Activated naive CD8-positive, alpha-beta T cell (primary cell): Measurements from ENCODE around the gene ACCS.

Source experiments
- H3K27ac Mint-ChIP-seq: one replicate; pipeline ENCODE4 v1.8.0; 2021; ENCODE audit warnings: mixed read lengths
- H3K27me3 Mint-ChIP-seq: one replicate; pipeline ENCODE4 v1.8.0; 2021; ENCODE audit warnings: mixed read lengths
- H3K36me3 Mint-ChIP-seq: one replicate; pipeline ENCODE4 v1.8.0; 2021; ENCODE audit warnings: mixed read lengths
- H3K4me1 Mint-ChIP-seq: one replicate; pipeline ENCODE4 v1.8.0; 2021; ENCODE audit warnings: low read depth, mixed read lengths
- H3K4me3 Mint-ChIP-seq: one replicate; pipeline ENCODE4 v1.8.0; 2021; ENCODE audit warnings: mild to moderate bottlenecking, mixed read lengths
- H3K9me3 Mint-ChIP-seq: one replicate; pipeline ENCODE4 v1.8.0; 2021; ENCODE audit warnings: low read depth, mixed read lengths

Gene ACCS

GRCh38 chr11:44066732-44067141 lies 667 bp downstream of the ACCS start:
- Mint-ChIP-seq H3K27me3 (no peaks in the 10 kb centered on the region), H3K36me3 (peaks cover 4% of the 10 kb centered on the region), H3K27ac (peak overlapping the region; percentile 84), H3K4me3 (peak overlapping the region; percentile 89), H3K9me3 (no peaks in the 10 kb centered on the region), H3K4me1 (peaks cover 30% of the 10 kb centered on the region)

- no peak overlapping the region for H3K27ac Mint-ChIP-seq
- H3K27me3 Mint-ChIP-seq = no peaks in the 10 kb centered on the region
- peaks cover 30% of the 10 kb centered on the region for H3K4me1 Mint-ChIP-seq
- H3K36me3 Mint-ChIP-seq = peaks cover 4% of the 10 kb centered on the region
- peak overlapping the region; percentile 89 for H3K4me3 Mint-ChIP-seq
- H3K9me3 Mint-ChIP-seq = no peaks in the 10 kb centered on the region
These were observed 1.2 kb downstream of the ACCS start for GRCh38 chr11:44067266-44067665.

- H3K4me1 Mint-ChIP-seq = peaks cover 30% of the 10 kb centered on the region
- H3K9me3 Mint-ChIP-seq = no peaks in the 10 kb centered on the region
- no peaks in the 10 kb centered on the region for H3K27me3 Mint-ChIP-seq
- H3K27ac Mint-ChIP-seq = no peak overlapping the region
- H3K36me3 Mint-ChIP-seq = peaks cover 4% of the 10 kb centered on the region
- H3K4me3 Mint-ChIP-seq = no peak overlapping the region
These were observed 2.1 kb downstream of the ACCS start for GRCh38 chr11:44068180-44068579.

DNA sequence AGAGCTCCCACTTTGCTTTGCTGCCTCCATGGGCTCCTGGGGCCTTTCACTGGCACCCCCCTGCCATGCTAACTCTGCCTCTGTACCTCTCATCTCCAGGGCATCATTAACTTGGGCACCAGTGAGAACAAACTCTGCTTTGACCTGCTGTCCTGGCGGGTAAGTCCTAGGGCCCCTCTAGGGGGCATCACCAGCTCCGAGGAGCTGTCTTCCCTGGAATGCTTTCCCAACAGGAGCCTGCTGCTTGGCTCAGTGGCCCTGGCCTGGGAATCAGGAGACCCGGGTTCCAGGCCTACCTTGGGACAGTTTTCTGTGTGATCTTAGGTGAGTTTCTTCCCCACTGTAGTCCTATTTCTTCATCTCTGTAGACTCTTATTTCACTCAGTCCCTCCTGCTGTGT lies 5.1 kb downstream of the ACCS start:
- peaks cover 6% of the 10 kb centered on the region for H3K36me3 Mint-ChIP-seq
- no peak overlapping the region for H3K27ac Mint-ChIP-seq
- H3K4me1 Mint-ChIP-seq = peaks cover 19% of the 10 kb centered on the region
- no peaks in the 10 kb centered on the region for H3K9me3 Mint-ChIP-seq
- H3K27me3 Mint-ChIP-seq = no peaks in the 10 kb centered on the region
- no peak overlapping the region for H3K4me3 Mint-ChIP-seq

GRCh38 chr11:44072757-44073658 lies 6.9 kb downstream of the ACCS start:
- Mint-ChIP-seq H3K27ac (no peak overlapping the region), H3K4me3 (no peak overlapping the region), H3K27me3 (no peaks in the 10 kb centered on the region), H3K4me1 (peaks cover 7% of the 10 kb centered on the region), H3K9me3 (no peaks in the 10 kb centered on the region), H3K36me3 (peaks cover 9% of the 10 kb centered on the region)

DNA sequence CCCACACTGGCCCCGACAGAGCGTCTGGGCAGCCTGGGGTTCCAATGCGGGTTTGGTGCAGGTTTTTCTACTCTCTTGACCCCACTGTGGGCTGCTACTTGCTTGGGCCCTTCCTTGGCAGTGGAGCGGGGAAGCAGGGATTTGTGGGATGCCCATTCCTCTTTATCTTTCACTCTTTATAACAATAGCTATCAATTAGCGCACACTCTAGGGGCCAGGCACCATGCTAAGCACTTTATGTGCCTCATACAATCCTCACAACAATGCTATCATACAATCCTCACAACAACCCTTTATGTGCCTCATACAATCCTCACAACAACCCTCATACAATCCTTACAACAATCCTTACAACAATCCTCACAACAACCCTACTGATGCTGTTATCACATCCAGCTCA lies 12.7 kb downstream of the ACCS start:
- H3K27me3 Mint-ChIP-seq = no peaks in the 10 kb centered on the region
- no peaks in the 10 kb centered on the region for H3K9me3 Mint-ChIP-seq
- peaks cover 8% of the 10 kb centered on the region for H3K36me3 Mint-ChIP-seq
- H3K4me3 Mint-ChIP-seq = no peak overlapping the region
- no peaks in the 10 kb centered on the region for H3K4me1 Mint-ChIP-seq
- no peak overlapping the region for H3K27ac Mint-ChIP-seq

- Mint-ChIP-seq H3K4me3 (no peak overlapping the region), H3K27ac (no peak overlapping the region), H3K4me1 (no peaks in the 10 kb centered on the region), H3K9me3 (no peaks in the 10 kb centered on the region), H3K27me3 (no peaks in the 10 kb centered on the region), H3K36me3 (peaks cover 12% of the 10 kb centered on the region)
These were observed 13.3 kb downstream of the ACCS start for GRCh38 chr11:44079376-44079775.

DNA sequence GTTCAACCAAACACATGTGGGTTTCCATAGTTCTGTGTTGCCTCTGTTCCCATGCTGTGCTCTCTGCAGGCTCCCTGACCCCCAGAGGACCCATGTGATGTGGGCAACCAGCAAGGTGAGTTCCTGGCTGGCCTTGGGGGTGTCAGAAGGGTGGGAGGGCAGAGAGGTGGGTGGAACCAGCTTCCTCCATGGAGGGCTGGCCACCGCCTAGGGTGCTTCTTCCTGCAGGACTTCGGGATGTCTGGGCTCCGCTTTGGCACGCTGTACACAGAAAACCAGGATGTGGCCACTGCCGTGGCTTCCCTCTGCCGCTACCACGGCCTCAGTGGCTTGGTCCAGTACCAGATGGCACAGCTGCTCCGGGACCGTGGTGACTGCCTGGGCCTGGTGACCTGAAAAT lies 14.9 kb downstream of the ACCS start:
- no peak overlapping the region for H3K4me3 Mint-ChIP-seq
- no peaks in the 10 kb centered on the region for H3K27me3 Mint-ChIP-seq
- no peaks in the 10 kb centered on the region for H3K4me1 Mint-ChIP-seq
- peaks cover 15% of the 10 kb centered on the region for H3K36me3 Mint-ChIP-seq
- H3K9me3 Mint-ChIP-seq = peaks cover 5% of the 10 kb centered on the region
- no peak overlapping the region for H3K27ac Mint-ChIP-seq

- Mint-ChIP-seq H3K27me3 (no peaks in the 10 kb centered on the region), H3K27ac (no peak overlapping the region), H3K4me3 (no peak overlapping the region), H3K36me3 (peaks cover 16% of the 10 kb centered on the region), H3K9me3 (peaks cover 8% of the 10 kb centered on the region), H3K4me1 (no peaks in the 10 kb centered on the region)
These were observed 16.6 kb downstream of the ACCS start for GRCh38 chr11:44082645-44083044.

DNA sequence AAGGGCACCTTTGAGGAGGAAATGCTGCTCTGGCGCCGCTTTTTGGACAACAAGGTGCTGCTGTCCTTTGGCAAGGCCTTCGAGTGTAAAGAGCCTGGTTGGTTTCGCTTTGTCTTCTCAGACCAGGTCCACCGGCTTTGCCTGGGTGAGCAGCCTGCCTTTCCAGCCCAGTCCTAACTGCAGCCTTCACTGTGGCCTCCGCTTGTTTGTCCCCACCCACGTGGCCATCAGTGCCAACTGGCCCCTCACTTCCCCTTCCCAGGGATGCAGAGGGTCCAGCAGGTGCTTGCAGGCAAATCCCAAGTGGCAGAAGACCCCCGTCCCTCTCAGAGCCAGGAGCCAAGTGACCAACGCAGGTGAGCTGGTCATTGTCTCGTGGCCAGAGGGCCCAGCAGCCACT lies 17.4 kb downstream of the ACCS start:
- Mint-ChIP-seq H3K36me3 (peaks cover 17% of the 10 kb centered on the region), H3K9me3 (peaks cover 8% of the 10 kb centered on the region), H3K27me3 (no peaks in the 10 kb centered on the region), H3K27ac (no peak overlapping the region), H3K4me3 (no peak overlapping the region), H3K4me1 (no peaks in the 10 kb centered on the region)

- Mint-ChIP-seq H3K36me3 (peaks cover 18% of the 10 kb centered on the region), H3K9me3 (peaks cover 8% of the 10 kb centered on the region), H3K27me3 (no peaks in the 10 kb centered on the region), H3K27ac (no peak overlapping the region), H3K4me3 (no peak overlapping the region), H3K4me1 (no peaks in the 10 kb centered on the region)
These were observed 17.8 kb downstream of the ACCS start for GRCh38 chr11:44083906-44084305.

- H3K9me3 Mint-ChIP-seq = peaks cover 8% of the 10 kb centered on the region
- H3K4me3 Mint-ChIP-seq = no peak overlapping the region
- no peaks in the 10 kb centered on the region for H3K27me3 Mint-ChIP-seq
- H3K4me1 Mint-ChIP-seq = no peaks in the 10 kb centered on the region
- peaks cover 17% of the 10 kb centered on the region for H3K36me3 Mint-ChIP-seq
- no peak overlapping the region for H3K27ac Mint-ChIP-seq
These were observed 19.3 kb downstream of the ACCS start for GRCh38 chr11:44085330-44085729.

DNA sequence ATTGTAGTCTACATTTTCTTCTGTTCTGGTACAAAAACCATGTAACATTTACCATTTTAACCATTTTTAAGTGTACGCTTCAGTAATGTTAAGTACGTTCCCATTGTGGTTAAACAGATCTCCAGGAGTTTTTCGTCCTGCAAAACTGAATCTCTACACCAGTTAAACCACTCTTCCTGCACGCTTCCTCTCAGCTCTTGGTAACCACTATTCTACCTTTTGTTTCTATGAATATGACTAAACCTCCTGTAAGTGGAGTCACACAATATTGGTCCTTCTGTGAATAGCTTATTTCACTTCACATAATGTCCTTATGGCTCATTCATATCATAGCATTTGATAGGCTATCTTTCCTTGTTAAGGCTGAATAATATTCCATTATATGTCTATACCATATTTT lies 22.3 kb downstream of the ACCS start:
- Mint-ChIP-seq H3K9me3 (peaks cover 8% of the 10 kb centered on the region), H3K4me3 (no peak overlapping the region), H3K4me1 (no peaks in the 10 kb centered on the region), H3K27ac (no peak overlapping the region), H3K36me3 (peaks cover 16% of the 10 kb centered on the region), H3K27me3 (no peaks in the 10 kb centered on the region)

DNA sequence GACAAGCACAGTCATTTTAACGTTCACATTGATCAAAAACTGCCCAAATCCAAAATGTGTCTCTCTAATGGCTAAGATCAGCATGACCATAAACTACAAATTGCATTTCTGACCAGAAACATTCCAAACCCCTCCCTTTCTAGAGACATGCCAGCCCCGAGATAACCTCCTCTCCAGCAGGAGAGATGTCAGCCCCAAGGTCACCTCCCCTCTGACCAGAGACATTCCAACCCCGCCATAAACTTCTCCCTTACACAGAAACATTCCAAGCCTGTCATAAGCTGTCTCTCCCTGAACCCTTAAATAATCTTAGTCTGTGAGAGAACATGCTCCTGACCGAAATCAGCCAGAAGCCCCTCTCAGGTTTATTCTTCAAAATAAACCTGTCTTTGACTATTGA lies 22.8 kb downstream of the ACCS start:
- Mint-ChIP-seq H3K4me1 (peaks cover under 1% of the 10 kb centered on the region), H3K27me3 (no peaks in the 10 kb centered on the region), H3K36me3 (peaks cover 15% of the 10 kb centered on the region), H3K4me3 (no peak overlapping the region), H3K27ac (no peak overlapping the region), H3K9me3 (peaks cover 8% of the 10 kb centered on the region)

- Mint-ChIP-seq H3K27ac (no peak overlapping the region), H3K4me3 (no peak overlapping the region), H3K9me3 (peaks cover 5% of the 10 kb centered on the region), H3K36me3 (peaks cover 9% of the 10 kb centered on the region), H3K27me3 (no peaks in the 10 kb centered on the region), H3K4me1 (peaks cover 14% of the 10 kb centered on the region)
These were observed 24.5 kb downstream of the ACCS start for GRCh38 chr11:44090539-44090938.
